Left renal pelvis (tissue), 4 donors: ENCODE results near the gene RAB3D. TPM values are rescaled to one million over a fixed set of nuclear protein-coding genes. Genes with fewer than 3 reads are reported as not detected.
A peak's percentile ranks its signal among the peaks of the same experiment; 100 is the strongest.
"Not testable (repeated sequence)": the region's sequence is repeated elsewhere in the genome, so short reads cannot be mapped to it uniquely, and the experiment has no call there.

Experiments
- DNase-seq, 4 donors: peaks; one replicate each; pipeline ENCODE4 v3.0.0-alpha.2; 2013; ENCODE audit warnings: low read depth in 4 of 4, low spot score in 3 of 4
- polyA plus RNA-seq, 4 donors: library from polyadenylated mRNA; unstranded; fragments of 120-200 nt; gene quantifications; one replicate each; pipeline ENCODE4 v1.2.1, GENCODE V29; 2013; ENCODE audit not compliant: insufficient read length in 4 of 4

Gene RAB3D
- polyA plus RNA-seq, 4 donors: 8.6 to 18.4 (median 17.0) TPM

DNA sequence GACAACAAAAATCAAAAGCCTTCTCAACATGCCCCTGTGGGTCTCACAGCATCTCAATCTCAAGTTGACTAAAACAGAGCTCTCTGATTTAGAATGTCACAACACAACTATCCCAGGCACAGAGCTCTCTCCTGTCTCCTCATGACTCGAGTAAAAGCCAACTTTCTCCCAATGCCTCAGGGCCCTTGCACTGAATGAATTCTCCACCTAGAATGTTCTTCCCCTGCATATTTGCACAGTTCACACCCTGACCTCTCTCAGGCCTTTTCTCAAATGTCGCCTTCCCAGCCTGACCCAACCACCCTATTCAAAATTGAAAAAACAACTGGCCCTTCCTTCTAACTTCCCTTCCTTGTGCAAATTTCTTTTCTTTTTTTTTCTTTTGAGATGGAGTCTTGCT is 31.3 kb upstream of the RAB3D start:
- no peak for DNase-seq

DNA sequence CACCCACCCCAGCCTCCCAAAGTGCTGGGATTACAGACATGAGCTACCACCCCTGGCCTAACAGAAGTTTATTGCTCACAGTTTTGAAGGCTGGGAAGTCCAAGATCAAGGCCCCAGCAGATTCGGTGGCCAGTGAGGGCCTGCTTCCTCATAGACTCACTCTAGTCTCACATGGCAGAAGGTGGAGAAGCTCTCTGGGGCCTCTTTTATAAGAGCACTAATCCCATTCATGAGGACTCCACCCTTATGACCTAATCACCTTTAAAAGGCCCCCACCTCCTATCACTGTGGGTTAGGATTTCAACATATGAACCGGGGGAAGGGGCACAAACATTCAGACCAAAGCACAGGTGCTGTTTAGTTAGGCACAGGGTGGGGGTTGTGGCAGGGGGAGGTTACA is 28.1 kb upstream of the RAB3D start:
- no peak for DNase-seq

- DNase-seq: no peak
These were observed 26.2 kb upstream of the RAB3D start for GRCh38 chr19:11365557-11366117.

DNA sequence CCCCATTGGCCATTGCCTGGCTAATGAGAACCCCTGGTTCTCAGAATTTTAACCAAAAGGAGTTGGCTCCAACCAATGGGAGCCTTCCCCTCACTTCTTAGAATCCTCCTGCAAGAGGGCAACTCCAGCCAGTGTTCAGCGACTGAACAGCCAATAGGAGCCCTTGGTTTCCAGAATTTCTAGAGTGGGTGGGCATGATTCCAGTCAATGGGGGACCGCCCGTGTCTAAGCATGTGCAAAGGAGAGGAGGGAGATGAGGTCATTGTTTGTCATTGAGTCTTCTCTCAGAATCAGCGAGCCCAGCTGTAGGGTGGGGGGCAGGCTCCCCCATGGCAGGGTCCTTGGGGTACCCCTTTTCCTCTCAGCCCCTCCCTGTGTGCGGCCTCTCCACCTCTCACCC is 25.5 kb upstream of the RAB3D start:
- DNase-seq: no peak

DNA sequence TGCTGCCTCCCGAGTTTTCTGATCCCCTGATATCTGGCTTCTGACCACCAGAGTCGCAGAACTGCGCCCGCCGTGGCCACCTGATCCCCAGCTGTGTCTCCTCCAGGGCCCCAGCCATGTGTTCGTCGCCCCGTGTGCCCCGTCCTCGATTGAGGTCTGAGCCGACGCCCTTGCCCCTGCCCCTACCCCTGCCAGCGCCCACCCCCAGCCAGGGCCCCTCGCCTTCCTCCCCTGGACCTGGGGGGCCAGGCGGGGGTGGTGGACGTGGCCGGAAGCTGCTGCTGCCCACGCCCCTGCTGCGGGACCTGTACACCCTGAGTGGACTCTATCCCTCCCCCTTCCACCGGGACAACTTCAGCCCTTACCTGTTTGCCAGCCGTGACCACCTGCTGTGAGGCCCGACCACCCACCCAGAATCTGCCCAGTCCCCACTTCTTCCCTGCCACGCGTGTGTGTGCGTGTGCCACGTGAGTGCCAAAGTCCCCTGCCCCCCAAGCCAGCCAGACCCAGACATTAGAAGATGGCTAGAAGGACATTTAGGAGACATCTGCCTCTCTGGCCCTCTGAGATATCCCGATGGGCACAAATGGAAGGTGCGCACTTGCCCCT is 24.9 kb upstream of the RAB3D start:
- DNase-seq: no peak

GRCh38 chr19:11363881-11364280 is 24.4 kb upstream of the RAB3D start:
- no peak for DNase-seq

- no peak for DNase-seq
These were observed 22.6 kb upstream of the RAB3D start for GRCh38 chr19:11361771-11362731.

- no peak for DNase-seq
These were observed 21.7 kb upstream of the RAB3D start for GRCh38 chr19:11361037-11361770.

GRCh38 chr19:11359421-11359820 is 20.0 kb upstream of the RAB3D start:
- no peak for DNase-seq

- no peak for DNase-seq
These were observed 17.5 kb upstream of the RAB3D start for GRCh38 chr19:11356676-11357550.

DNA sequence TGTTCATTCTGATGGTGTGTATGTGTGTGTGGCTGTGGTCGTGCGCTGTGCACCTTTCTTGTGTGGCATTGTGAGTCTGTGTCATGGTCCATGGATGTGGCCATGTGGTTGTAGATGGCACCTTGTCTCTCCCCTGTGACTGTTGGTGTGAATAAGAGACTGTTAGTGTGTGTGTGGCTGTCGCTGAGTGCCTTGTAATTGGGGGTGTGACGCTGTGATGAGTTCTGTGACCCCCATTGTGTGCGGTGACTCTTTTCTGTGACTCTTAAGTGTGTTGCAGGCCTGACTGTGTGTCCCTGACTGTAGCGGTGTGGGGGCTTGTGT is 16.6 kb upstream of the RAB3D start:
- no peak for DNase-seq

GRCh38 chr19:11355160-11356073 is 16.0 kb upstream of the RAB3D start, which contains the start of gene PLPPR2:
PLPPR2 (plus strand) TSS chr19:11355432; CDS start chr19:11357674, 2,242 bp downstream.
- DNase-seq: peak in 1 of 4 donors; percentile 48

GRCh38 chr19:11354102-11354501 is 14.6 kb upstream of the RAB3D start:
- DNase-seq: not testable (repeated sequence)

GRCh38 chr19:11349171-11349570 is 9.7 kb upstream of the RAB3D start:
- no peak for DNase-seq

DNA sequence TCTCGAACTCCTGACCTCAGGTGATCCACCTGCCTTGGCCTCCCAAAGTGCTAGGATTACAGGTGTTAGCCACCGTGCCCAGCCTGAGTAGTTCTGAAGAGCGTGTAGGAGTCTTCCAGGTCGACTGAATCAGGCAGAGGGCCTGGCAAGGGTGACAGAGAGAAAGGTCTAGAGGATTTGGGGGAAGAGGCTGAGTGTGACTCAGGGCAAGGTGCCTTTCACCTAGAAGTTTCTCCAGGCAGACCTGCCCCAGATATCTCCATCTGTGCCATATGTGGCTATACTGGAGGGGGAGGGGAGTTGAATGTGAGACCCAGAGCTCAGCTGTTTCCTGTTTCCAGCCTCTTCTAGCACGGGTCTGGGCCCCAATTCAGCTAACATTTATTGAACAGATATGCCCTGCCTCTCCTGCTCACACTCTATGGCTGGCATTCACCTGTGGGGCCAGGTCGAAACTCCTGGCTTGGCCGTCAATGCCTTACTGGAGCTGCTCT is 8.1 kb upstream of the RAB3D start:
- no peak for DNase-seq

DNA sequence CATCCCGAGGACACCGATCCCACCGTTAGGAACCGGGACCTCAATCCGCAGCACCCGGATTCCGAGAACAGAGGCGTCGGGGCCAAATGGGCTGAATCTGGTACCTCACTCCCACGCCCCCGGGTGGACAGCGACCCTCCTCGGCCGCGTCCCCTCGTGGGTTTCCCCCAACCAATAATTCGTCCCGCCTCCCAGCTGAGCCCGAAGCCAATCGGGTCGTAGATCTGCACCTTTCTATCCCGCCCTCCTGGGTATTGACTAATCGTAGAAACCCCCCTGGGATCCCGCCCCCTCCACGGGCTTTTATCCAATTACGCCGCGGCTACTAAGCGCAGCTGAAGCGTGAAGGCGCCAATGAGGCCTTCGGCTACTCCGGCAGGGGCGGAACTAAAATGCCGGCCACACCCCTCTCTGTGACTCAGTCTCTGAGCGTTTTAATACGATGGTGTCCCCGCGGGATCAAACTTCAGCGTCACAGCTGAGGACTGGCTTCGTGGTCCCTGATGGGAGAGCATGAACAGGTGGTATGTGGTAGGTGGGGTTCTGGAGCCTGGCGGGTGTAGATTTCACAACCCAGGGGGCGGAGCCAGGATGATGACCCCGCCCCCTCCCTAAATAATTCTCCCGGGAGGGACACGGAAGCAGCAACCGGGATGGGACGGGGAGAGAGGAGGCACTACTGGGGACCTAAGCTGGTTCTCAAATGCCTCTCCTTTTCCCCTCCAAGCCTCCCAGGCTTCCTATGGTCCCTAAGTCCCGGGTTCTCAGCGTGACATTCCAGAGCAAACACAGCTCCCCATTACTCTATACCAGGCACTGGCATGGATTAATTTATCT is 6.9 kb upstream of the RAB3D start, which contains the start of the genes CCDC159 and TMEM205:
CCDC159 (plus strand) TSS at position 416 of the 837 bp plus-strand sequence; CDS start at position 504, 88 bp downstream.
TMEM205 (minus strand) TSS at position 165 of the 837 bp plus-strand sequence. CDS start 649 bp downstream, outside the sequence.
- DNase-seq: peak; percentile 98 to 99 (median 98)

DNA sequence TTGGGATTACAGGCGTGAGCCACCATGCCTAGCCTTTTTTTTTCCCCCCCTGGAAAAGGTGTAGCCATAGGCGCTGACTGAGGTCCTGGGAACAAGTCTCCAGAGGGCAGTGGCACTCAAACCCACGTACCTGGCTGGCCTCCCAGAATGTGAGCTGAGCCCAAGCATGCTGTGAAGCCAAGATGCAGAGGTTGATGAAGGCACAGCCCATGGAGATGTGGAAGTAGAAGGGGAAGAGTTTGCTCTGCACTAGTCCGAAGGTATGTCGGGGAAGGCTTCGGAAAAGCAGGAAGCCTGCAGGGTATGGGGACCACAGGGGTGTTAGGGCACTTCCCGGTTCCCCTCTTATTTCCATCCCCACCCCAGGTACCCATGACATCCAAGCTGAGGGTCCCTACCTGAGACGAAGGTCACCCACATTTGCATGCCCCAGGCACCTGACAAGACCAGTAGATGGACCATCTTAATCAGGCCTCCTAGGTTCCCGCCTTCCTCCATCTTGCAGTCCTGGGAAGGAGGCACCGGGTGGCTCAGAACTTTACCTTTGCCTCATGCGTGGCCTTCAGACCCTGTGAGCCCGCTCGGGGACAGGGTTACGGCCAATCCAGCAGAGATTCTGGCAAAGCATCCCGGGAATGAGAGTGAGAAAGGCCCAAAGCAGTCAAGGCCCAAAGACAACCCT is 5.8 kb upstream of the RAB3D start:
- no peak for DNase-seq
